Peyer's patch (tissue), 4 donors: Measurements from ENCODE around the gene CEP126. TPM values are rescaled to one million over a fixed set of nuclear protein-coding genes. Genes with fewer than 3 reads are reported as not detected.
A peak's percentile ranks its signal among the peaks of the same experiment; 100 is the strongest.

ENCODE experiments used
- DNase-seq, 3 donors: peaks; one replicate each; pipeline ENCODE4 v3.0.0-alpha.2; 2017 to 2019
- H3K27ac ChIP-seq, 4 donors: fragments of 200-600 bp; sonication (generic); one replicate each; pipeline ENCODE4 v1.5.1; 2016 to 2019
- H3K27me3 ChIP-seq, 2 donors: fragments of 200-600 bp; sonication (generic); one replicate each; pipeline ENCODE4 v1.5.1; 2019
- H3K36me3 ChIP-seq, 3 donors: fragments of 200-600 bp; sonication (generic); one replicate each; pipeline ENCODE4 v1.5.1; 2016 to 2019
- H3K4me1 ChIP-seq, 4 donors: fragments of 200-600 bp; sonication (generic); one replicate each; pipeline ENCODE4 v1.5.1; 2016 to 2019
- H3K4me3 ChIP-seq, 4 donors: fragments of 200-600 bp; sonication (generic); 1 replicate in 3 of 4; 2 replicates in 1 of 4; pipeline ENCODE4 v1.5.1; 2016 to 2019; ENCODE audit warnings: mild to moderate bottlenecking in 1 of 4
- H3K9me3 ChIP-seq, 4 donors: fragments of 200-600 bp; sonication (generic); one replicate each; pipeline ENCODE4 v1.5.1; 2016 to 2019; ENCODE audit warnings: mild to moderate bottlenecking in 1 of 4
- POLR2A ChIP-seq, 2 donors: fragments of 450-650 bp; IDR thresholded peaks; one replicate each; pipeline ENCODE4 v1.5.1; 2017; ENCODE audit warnings: antibody characterized with exemption in 2 of 2, mild to moderate bottlenecking in 2 of 2, moderate library complexity in 2 of 2
- total RNA-seq, 4 donors: library from RNA; depleted of rRNA; stranded (reverse); fragments of >200 nt; gene quantifications; one replicate each; pipeline ENCODE4 v1.1.0, GENCODE V29; 2016
- TF ChIP-seq, protein P1 (sequence below), 6 experiments: fragments of 450-650 bp in 4 of 6; fragments of 200-600 bp in 2 of 6; sonication (generic) in 1 of 6; IDR thresholded peaks; one replicate each; pipeline ENCODE4 v1.5.1; 2017 to 2019; ENCODE audit warnings: antibody characterized with exemption in 6 of 6, mild to moderate bottlenecking in 3 of 6, moderate library complexity in 1 of 6

The CEP126 gene, protein sequence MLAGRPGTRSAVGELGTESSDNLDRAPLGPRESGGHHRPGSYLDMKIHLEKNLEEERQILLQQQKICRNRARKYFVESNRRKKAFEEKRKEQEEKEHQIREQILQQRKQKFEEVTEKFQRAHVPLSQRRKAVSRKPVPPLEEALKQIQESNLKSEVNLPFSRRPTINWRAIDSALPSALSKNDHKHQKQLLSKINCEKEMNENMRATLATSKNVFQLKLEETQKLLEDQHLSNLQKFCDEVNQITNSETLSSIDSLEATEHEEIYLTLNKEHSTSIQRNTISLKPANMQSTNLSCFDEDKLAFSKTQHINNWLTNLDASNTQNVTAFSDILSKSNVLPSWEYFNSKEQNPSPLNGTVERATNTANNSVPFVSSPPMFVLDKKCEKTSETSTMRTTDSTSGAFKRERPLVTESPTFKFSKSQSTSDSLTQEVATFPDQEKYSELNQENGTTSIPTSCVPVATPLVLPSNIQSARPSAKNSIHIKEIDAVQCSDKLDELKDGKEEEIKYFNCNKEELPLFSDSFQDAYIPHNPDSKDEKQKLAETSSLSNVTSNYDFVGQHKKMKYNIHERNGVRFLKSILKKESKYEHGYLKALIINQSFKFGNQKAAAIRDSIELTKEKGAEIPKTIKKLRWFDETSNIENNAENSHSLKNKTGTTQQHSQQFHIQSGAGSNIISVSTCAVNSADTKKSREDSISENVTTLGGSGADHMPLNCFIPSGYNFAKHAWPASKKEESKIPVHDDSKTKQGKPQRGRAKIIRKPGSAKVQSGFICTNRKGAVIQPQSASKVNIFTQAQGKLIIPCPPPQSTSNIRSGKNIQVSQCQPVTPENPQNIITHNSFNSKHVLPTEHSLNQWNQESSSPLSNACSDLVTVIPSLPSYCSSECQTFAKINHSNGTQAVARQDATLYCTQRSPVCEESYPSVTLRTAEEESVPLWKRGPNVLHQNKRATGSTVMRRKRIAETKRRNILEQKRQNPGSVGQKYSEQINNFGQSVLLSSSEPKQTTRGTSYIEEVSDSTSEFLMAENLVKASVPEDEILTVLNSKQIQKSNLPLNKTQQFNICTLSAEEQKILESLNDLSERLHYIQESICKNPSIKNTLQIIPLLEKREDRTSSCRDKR
- total RNA-seq = 10 to 100 TPM in 1 of 4 donors, 1 to 10 TPM in 3; 2.0 to 12.4 (median 4.2) TPM

DNA sequence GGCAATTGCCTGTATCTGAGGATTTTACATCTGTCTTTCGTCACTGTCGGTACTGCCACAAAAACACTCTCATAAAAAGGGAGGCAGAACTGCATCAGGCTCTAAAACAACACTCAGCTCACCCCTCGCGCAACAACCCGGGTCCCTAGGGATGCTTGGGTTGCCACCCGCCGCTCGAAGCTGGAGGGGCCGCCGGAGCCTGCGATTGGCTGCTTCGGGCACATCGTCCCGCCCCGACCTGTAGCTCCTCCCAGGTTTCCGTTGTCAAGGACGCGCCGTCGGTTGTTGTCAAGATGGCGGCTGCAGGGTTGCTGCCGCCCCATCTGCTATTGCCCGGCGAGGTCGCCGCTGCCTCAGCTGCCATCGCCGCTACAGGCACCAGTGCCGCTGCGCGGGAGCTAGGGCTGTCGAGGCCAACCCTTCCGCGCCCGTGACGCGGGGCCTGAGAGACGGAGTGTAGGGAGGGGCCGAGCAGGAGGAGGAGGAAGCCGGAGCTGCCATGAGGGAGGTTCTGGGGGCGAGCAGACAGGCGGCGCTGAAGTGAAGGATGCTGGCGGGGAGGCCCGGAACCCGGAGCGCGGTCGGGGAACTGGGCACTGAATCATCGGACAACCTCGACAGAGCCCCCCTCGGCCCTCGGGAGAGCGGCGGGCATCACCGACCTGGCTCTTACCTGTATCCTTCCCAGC, at the start of gene CEP126:
TSS of gene CEP126 (plus strand) at position 273 of the 689 bp plus-strand sequence. CDS start at position 548, 275 bp downstream.
- Histone ChIP-seq H3K27ac (peak within 1 kb of the TSS; percentile 81 to 86 (median 82)), H3K9me3 (no peaks in the 10 kb centered on the region), H3K27me3 (no peaks in the 10 kb centered on the region), H3K4me3 (peak within 1 kb of the TSS; percentile 73 to 84 (median 77)), H3K36me3 (no peaks in the 10 kb centered on the region), H3K4me1 (peaks cover 0 to 11% (median 3%) of the 10 kb centered on the region in 4 donors)
- TF ChIP-seq, protein P1, sequence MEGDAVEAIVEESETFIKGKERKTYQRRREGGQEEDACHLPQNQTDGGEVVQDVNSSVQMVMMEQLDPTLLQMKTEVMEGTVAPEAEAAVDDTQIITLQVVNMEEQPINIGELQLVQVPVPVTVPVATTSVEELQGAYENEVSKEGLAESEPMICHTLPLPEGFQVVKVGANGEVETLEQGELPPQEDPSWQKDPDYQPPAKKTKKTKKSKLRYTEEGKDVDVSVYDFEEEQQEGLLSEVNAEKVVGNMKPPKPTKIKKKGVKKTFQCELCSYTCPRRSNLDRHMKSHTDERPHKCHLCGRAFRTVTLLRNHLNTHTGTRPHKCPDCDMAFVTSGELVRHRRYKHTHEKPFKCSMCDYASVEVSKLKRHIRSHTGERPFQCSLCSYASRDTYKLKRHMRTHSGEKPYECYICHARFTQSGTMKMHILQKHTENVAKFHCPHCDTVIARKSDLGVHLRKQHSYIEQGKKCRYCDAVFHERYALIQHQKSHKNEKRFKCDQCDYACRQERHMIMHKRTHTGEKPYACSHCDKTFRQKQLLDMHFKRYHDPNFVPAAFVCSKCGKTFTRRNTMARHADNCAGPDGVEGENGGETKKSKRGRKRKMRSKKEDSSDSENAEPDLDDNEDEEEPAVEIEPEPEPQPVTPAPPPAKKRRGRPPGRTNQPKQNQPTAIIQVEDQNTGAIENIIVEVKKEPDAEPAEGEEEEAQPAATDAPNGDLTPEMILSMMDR (IDR thresholded peaks at IDR 0.05) = peak in 5 of 6 experiments; percentile 14 to 56 (median 47)
- peak in 1 of 2 donors; percentile 10 for TF ChIP-seq POLR2A (IDR thresholded peaks at IDR 0.05)
- peak; percentile 92 to 97 (median 95) for DNase-seq

DNA sequence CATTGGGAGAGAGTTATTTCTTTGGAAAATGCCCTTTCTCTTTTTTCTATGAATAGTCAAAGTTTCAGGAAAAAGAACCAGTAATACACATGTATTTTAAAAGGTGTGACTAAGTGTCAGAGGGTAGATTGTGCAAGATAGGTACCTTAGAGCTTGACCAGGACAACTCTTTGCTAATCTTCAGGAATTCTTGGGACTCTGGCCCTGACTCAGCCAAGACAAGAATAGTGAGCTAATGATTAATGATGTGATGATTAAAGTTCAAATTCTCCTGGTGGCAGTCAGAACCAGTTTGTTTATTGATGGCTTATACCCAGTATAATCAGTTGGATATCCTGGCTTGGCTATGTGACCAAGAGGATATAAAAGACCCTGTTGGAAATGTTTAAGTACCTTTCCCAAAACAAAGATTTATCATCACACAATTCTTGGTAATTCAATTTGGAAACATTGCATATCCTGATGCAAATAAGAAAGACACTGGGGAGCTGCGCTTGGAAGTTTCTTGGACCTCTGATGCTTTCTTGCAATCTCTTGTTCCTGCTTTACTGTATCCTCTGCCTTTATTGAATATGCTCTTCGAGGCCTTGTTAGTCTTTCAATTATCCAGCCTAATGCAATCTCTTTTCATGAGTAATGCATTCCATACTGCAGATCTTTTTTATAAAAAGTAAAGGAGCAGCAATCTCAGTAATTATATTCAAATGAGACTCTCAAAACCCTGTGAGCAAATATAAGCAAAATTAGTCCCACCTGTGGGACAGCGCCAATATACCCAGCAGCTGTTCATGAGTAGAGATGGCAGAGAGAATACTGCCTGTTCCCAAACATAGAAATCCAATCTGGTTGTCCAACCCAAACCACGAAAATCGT, 48.0 kb upstream of the CEP126 start:
- Histone ChIP-seq H3K27ac (peak overlapping the region in 2 of 4 donors; percentile 58 to 67), H3K27me3 (no peaks in the 10 kb centered on the region), H3K4me1 (peaks cover 0 to 11% (median 0%) of the 10 kb centered on the region in 4 donors), H3K4me3 (no peak overlapping the region), H3K9me3 (no peaks in the 10 kb centered on the region), H3K36me3 (no peaks in the 10 kb centered on the region)
- DNase-seq = no peak
- TF ChIP-seq, protein P1 (IDR thresholded peaks at IDR 0.05) = peak in 1 of 6 experiments; percentile 13
- no peak for TF ChIP-seq POLR2A (IDR thresholded peaks at IDR 0.05)

DNA sequence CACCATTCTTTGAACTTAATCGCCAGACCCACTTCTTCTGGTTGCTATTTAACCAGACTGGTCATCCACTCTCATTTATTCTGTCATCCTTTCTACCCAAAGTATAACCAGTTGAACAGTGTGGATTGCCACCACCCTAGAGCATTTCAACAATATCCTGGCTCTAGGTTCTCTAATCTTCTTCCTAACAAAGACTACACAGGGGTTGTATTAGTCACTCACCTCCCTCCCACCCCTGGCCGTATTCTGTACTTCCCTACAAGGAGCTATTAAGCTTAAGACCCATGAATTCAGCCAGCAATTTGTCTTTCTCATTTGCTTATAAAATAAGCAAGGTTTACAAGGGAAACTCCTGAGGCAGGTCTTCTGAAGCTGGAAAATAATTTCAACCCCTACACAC, 46.9 kb upstream of the CEP126 start:
- Histone ChIP-seq H3K36me3 (no peaks in the 10 kb centered on the region), H3K27me3 (no peaks in the 10 kb centered on the region), H3K9me3 (no peaks in the 10 kb centered on the region), H3K4me3 (no peak overlapping the region), H3K27ac (peak overlapping the region in 2 of 4 donors; percentile 58 to 62), H3K4me1 (peaks cover 0 to 11% (median 0%) of the 10 kb centered on the region in 4 donors)
- no peak for DNase-seq
- TF ChIP-seq POLR2A (IDR thresholded peaks at IDR 0.05) = no peak
- TF ChIP-seq, protein P1 (IDR thresholded peaks at IDR 0.05) = no peak

DNA sequence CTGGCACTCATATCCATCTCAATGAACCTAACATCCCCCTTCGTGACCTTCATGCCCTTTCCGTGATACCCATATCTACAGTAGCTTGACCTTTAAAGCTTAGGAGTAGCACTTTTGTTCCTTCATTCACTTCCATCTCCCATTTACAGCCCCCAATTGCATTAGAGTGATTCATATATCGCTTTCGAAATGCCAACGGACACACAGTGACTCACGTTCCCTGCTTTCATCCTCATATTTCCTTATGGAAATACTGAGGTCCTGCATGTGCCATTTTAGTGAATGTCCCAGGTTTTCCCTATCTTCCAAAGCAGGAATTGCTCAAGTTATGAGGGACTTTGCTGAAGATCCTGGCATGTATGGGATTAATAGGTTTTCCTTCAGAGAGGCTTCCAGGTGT, 44.3 kb upstream of the CEP126 start:
- no peaks in the 10 kb centered on the region for H3K9me3 ChIP-seq
- H3K27me3 ChIP-seq = no peaks in the 10 kb centered on the region
- peak overlapping the region in 2 of 4 donors; percentile 56 to 61 for H3K27ac ChIP-seq
- TF ChIP-seq POLR2A (IDR thresholded peaks at IDR 0.05) = no peak
- TF ChIP-seq, protein P1 (IDR thresholded peaks at IDR 0.05) = peak in 3 of 6 experiments; percentile 31 to 38 (median 37)
- no peaks in the 10 kb centered on the region for H3K36me3 ChIP-seq
- DNase-seq = peak in 1 of 3 donors; percentile 64
- peaks cover 0 to 11% (median 0%) of the 10 kb centered on the region in 4 donors for H3K4me1 ChIP-seq
- no peak overlapping the region for H3K4me3 ChIP-seq
